ENCODE results near the gene ESR1.

DNA sequence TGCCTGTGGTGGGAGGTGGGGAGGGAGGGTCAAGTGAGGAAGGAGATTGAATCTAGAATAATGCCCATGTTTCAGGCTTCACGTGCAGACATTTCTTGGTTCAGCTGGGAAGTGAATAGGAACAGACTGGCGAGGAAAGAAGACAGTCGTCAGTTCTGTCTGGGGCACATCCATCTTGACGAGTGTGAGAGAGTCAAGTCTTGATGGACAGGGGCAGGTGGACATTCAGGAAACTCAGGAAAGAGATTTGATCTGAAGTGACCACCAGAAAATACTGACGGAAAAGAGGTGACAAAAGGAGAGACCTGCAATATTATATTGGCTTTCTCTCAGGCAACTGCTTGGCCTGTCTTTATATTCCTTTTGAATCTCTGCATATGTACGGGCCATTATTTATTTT is 68.6 kb downstream of the ESR1 start:
- TF ChIP-seq, protein P1, sequence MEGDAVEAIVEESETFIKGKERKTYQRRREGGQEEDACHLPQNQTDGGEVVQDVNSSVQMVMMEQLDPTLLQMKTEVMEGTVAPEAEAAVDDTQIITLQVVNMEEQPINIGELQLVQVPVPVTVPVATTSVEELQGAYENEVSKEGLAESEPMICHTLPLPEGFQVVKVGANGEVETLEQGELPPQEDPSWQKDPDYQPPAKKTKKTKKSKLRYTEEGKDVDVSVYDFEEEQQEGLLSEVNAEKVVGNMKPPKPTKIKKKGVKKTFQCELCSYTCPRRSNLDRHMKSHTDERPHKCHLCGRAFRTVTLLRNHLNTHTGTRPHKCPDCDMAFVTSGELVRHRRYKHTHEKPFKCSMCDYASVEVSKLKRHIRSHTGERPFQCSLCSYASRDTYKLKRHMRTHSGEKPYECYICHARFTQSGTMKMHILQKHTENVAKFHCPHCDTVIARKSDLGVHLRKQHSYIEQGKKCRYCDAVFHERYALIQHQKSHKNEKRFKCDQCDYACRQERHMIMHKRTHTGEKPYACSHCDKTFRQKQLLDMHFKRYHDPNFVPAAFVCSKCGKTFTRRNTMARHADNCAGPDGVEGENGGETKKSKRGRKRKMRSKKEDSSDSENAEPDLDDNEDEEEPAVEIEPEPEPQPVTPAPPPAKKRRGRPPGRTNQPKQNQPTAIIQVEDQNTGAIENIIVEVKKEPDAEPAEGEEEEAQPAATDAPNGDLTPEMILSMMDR (conservative IDR thresholded peaks at IDR 0.05; ENCODE audit: low read length): no peak
- TF ChIP-seq EZH2phosphoT487 (IDR thresholded peaks at IDR 0.05; ENCODE audit: borderline replicate concordance, low read depth, low read length): no peak
